Measurements from ENCODE around the gene SETD3.

GRCh38 chr14:99512571-99513182 is 32.0 kb upstream of the SETD3 start:
- TF ChIP-seq CTCF (IDR thresholded peaks at IDR 0.05) = no peak
- TF ChIP-seq POLR2AphosphoS5 (IDR thresholded peaks at IDR 0.05) = no peak
- no peak for TF ChIP-seq EP300 (IDR thresholded peaks at IDR 0.05)

Data from stomach (tissue), 4 donors.